Activated CD8-positive, alpha-beta memory T cell treated with anti-CD3 and anti-CD28 coated beads for 4 hours (primary cell): Measurements from ENCODE around the gene TNRC6A.
"Not testable (repeated sequence)": the region's sequence is repeated elsewhere in the genome, so short reads cannot be mapped to it uniquely, and the experiment has no call there.

ENCODE experiments used
- DNase-seq, 2 donors: peaks; one replicate each; pipeline ENCODE4 v3.0.0-alpha.2; 2020; ENCODE audit warnings: low read depth in 2 of 2

Gene TNRC6A

DNA sequence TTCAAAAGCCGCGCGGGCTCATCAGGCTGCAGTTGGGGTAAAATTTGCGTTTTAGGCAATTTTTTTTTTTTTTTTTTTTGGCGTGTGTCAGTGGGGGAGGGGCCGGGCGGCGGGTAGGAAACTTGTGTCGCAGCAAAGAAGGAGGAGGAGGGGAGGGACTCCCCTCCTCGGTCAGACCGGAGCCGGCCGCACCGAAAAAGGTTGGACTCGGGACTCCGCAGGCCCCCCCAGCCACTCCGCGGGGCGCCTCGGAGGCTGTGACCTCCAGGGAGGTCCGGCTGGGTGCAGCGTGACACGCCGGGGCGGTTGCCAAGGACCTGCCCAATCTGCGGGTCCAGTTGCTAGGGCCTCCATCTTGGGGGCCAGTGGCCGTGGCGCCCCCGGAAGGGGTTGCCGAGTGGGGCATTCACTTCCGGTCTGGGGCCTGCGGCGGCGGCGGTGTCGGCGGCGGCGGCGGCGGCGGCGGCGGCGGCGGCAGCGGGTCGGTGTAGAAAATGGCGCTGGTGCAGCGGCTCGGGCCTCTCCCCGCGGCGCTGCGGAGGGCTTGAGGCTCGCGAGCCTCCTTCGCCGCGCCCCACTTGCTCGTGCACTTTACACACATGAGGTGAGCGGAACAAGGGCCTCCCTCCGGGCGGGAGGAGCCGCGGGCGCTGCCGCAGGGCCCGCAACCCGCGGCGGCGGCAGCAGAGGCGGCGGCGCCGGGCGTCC lies at the start of gene TNRC6A:
TSS of gene TNRC6A (plus strand) at position 409 of the 708 bp plus-strand sequence. CDS start at position 600, 191 bp downstream.
- peak; percentile 59 to 68 for DNase-seq

DNA sequence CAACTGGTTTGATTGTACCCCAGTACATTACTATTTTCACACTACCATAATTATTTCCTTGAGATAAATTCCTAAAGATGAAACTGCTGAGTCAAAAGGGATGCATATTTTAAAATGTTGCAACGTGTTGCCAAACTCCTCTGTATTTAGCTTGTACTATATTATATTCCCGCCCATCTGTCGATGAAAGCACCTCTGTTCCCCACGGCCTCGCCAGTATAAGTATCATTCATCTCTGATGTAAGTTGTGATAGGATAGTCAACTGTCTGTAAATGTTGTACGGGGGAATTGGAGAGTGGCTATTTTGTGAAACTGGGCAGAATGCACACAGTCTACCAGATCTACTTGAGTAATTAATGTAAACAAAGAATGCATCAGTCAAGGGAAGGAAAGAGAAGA lies 47.7 kb upstream of the TNRC6A start:
- no peak for DNase-seq

DNA sequence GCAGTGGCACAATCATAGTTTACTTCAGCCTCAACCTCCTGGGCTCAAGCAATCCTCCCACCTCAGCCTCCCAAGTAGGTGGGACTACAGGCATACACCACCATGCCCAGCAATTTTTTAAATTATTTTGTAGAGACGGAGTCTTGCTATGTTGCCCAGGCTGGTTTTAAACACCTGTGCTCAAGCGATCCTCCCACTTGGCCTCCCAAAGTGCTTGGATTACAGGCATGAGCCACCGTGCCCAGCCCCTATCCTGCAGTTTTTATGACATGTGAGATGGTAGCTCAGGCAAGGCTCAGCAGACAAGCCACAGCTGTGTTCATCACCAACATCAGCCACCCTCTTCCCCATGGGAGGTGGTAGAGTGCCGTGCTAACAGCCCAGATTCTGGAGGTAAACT lies 46.2 kb upstream of the TNRC6A start:
- DNase-seq = no peak

DNA sequence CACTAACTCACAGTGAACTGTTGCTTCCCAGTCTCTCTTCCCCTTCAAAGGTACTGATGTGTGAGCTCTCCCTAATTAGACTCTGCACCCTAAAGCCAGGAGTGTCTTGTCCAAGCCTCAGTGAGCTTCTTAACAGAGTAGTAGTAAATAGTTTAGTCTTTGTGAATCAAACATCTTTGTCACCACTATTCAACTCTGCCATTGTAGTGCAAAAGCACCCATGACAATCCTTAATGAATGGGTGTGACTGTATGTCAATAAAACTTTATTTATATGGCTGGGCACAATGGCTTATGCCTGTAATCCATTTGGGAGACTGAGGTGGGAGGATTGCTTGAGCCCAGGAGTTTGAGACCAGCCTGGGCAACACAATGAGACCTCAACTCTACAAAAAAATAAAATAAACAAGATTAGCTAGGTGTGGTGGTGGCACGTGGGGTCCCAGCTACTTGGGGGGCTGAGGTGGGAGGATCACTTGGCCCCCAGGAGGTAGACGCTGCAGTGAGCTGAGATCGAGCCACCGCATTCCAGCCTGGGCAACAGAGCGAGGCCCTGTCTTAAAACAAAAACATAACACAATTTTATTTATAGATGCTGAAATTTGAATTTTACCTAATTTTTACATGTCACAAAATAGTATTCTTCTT lies 45.5 kb upstream of the TNRC6A start:
- no peak for DNase-seq

DNA sequence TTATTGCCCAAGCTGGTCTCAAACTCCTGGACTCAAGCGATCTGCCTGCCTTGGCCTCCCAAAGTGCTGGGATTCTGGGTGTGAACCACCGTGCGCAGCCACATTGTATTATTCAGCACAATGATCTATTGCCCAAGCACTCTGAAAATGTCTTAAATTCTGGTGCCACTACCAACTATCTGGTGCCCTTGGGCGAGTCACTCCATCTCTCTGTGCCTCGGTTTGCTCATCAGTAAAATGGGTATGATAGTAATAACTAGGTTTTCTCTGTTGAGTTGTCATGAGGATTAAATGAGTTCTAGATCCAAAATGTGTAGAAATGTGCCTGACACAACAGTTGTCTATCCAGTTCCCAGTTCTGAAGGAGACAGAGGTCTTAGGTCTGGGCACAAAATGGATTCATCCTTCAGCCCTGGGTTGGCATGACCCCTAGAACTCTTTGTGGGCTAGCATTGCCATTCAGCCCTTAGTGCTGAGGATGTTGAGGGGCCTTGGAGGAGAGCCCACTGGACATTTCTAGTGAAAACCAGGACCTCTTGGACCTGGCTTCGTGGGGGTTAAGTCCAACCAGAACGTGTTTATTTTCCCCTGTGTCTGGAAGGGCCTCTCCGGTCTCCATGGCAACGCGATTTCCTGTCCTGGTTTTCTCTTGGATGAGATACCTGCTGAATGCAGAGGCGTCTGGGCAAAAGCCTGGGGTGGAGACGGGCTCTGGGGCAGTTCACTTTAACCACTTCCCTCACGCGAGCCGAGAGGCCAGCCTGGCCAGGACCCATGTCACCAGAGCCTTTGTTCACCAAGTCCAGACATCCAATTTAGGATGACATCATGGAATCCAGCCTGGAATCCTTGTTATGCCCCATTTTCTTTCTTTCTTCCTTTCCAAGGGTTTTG lies 43.7 kb upstream of the TNRC6A start:
- no peak for DNase-seq

DNA sequence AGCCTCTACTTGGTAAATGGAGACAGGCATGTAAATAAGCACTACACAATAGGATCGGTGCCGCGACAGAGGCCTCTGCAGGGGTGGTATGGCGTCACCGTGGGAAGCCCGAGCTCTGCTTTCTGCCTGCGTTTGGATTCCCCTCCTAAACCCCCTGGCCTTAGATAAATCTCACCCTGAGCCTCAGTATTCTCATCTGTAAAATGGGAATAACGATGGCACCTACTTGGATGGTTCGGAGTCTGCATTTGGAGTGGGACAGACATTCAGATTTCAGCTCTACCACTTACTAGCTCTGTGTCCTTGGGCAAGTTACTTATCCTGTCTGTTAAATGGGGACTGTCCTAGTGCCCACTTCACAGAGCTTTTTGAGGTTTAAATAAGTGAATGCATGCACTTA lies 42.8 kb upstream of the TNRC6A start:
- no peak for DNase-seq

DNA sequence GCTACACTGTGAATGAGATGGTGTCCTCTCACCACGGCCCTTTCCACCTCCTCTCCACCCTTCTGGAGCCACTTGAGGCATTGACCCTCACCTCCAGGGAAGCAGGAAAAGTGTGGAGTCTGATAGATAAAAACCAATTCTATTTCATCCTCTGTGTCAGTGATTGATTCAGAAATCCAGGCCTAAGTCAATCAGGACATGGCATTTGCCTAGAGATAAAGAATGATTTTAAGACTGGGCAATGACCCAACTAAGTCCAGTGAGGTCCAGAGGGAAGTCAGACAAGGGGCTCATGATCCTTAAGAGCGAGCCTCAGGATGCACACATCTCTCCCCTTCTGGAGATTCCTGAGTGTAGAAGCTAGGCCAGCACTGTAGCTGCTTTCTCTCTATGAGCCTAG lies 41.1 kb upstream of the TNRC6A start:
- no peak for DNase-seq

DNA sequence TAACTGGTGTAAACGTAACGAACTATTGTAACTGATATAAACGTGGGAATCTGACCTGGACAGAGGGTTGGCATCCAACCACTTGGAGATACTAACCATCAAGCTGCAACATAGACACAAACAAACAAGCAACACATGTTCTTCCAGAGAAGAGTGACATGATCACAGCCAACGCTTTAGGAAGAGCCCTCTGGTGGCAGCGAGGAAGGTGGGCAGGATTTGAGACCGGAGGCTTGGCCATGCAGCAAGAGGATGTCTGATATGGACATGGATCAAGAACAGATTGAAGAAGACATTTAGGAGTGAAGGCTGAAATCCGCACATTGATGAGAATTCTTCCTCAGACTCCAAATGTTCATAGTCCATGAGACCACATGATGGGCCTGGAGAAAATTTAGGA lies 40.3 kb upstream of the TNRC6A start:
- DNase-seq = no peak

DNA sequence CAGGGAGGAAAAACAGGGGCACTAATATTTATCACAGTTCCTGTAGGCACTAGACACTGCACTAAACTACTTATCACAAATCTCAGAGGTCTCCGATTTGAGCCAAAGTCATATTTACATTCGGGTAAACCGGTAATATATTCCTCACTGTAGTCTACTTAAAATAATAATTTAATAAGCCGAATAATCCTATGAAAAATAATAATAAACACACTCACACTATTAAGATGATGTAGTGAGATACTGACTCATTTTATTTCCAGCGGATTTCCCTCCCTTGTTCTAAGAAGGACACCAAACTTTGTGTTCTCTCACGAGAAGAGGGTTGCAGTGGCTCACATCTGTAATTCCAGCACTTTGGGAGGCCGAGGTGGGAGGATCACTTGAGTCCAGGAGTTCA lies 36.6 kb upstream of the TNRC6A start:
- DNase-seq = no peak

DNA sequence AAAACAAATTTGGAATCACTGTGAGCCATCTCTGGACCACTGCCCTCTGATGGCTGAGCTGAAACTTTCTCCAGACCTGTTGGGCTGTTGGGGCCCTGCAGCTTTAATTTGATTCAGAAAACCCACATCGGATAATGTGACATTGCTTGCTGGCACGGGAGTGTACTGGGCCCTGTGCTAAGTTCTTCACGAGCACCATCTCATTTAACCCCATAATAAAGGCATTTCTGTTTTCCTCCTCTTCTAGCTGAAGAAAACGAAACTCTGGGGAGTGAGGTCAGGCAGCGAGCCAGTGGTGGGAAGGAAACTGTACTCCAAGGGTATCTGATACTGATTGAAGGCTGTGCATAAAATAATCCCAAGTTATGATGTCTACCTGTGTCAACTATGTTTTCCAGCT lies 34.5 kb upstream of the TNRC6A start:
- no peak for DNase-seq

DNA sequence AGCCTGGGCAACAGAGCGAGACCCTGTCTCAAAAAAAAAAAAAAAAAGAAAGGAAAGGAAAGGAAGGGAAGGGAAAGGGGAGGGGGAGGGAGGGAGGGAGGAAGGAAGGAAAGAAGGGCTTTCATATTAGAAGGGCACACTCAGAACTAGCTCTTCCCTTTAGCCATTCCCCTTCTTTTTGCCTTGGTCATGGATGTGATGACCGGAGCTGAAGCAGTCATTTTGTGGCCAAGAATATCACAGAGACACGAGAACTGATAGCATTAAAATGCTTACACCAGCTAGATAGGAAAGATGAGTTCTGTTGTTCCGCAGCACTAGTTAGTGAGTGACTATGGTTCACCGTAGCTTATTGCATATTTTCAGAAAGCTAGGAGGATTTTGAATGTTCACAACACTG lies 32.8 kb upstream of the TNRC6A start:
- DNase-seq = no peak

DNA sequence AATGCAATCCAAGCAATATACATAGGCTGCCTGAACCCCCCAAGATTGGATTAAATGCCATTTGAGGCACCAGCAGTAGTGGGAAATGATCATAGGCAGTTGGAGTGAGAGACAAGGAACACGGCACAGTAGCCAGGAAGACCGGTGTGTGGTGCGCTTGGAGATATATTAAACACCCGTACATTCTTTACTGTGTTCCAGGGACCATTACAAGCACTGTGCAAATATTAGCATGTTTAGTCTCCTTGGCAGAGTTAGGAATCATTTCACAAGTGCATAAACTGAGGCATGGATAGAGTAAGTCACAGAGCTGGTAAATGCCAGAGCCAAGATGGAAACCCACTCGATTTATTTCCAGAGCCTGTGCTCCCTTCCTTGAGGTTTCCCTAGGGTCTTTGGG lies 31.1 kb upstream of the TNRC6A start:
- no peak for DNase-seq

DNA sequence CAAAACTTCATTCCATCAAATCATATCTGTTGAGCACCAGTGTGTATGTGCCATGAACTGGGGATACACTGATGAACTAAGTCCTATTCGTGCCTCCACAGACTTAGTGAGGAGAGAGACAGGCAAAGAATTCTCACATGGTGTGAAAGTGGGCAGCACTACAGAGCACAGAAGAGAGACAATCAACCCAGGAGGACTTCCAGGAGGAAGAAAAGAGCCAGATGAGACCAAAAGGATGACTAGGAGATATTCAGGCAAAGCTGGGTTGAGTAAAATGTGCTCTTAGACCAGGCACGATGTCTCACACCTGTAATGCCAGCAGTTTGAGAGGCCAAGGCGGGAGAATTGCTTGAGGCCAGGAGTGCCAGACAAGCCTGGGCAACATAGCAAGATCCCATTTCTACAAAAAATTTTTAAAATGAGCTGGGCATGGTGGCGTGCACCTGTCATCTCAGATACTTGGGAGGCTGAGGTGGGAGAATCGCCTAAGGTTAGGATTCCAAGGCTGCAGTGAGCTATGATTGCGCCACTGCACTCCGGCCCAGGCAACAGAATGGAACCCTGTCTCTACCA lies 30.2 kb upstream of the TNRC6A start:
- no peak for DNase-seq

DNA sequence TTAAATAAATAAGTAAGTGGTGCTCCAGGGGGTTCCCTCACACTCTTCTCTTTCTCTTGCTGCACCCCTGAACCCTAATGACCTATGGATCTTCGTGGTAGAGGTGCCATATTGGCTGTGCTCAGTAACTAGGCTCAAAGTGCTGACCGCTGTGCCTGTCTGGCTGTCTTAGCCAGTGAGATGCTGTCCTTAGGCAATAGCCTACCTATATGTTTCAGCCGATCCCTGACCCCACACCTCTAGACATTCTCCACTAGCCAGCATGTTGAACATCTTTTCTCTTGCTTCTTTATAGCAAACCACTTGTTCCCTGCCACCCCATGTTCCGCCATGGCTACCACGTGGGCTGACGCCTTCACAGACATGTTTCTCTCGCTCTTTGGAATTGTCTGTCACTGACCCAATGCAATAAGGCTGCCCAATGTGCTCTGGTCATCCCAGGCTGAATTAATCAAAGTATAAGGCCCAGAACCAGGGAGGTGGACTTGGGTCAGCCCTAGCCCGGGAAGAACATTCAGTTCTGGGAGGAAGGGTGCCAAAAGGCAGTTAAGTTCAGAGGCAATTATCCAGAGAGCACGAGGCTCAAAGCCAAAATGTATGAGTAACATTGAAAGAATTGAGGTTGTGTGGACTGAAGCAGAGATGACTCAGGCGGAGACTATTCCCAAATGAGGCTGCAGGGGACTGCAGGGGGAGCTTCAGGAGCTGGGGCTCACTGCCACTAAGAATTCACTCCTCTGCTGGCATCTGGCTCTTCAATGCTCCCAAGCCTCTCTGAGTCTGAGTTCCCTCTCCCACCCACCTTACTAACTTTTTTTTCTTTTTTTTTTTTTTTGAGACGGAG lies 28.7 kb upstream of the TNRC6A start:
- DNase-seq = no peak

DNA sequence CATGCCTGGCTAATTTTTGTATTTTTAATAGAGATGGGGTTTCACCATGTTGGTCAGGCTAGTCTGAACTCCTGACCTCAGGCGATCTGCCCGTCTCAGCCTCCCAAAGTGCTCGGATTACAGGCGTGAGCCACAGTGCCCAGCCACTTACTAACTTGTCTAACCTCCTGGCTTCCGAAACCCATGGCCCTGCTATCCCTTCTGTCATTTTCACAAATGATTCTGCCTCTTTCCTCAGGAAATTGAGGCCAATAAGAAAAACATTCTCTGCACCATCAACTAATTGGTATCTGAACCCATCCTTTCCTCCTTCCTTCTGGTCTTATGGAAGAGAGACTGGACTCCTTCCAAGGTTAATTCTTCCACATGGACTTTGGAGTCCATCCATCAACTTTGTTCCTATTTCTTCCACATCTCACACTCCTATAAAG lies 27.9 kb upstream of the TNRC6A start:
- DNase-seq = no peak

DNA sequence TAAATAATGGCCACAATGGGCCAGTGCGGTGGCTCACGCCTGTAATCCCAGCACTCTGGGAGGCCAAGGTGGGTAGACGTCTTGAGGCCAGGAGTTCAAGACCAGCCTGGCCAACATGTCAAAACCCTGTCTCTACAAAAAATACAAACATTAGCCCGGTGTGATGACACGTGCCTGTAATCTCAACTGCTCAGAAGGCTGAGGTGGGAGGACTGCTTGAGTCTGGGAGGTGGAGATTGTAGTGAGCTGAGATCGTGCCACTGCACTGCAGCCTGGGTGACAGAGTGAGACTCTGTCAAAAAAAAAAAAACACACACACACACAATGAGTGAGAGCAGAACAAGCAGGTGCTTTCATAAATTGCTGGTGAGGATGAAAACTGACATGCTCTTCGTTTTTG lies 21.7 kb upstream of the TNRC6A start:
- not testable (repeated sequence) for DNase-seq

DNA sequence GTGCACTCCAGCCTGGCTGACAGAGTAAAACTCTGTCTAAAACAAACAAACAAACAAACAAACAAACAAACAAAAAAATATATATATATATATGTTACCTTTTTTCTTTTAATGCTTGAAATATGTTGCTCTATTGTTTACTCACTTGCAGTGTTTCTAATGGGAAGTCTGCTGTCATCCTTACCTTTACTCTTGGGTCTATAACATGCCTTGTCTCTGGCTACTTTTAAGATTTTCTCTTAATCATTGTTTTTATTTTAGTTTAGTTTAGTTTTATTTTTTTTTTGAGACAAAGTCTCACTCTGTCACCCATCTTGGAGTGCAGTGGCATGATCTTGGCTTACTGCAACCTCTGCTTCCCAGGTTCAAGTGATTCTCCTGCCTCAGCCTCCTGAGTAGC lies 16.1 kb upstream of the TNRC6A start:
- no peak for DNase-seq

DNA sequence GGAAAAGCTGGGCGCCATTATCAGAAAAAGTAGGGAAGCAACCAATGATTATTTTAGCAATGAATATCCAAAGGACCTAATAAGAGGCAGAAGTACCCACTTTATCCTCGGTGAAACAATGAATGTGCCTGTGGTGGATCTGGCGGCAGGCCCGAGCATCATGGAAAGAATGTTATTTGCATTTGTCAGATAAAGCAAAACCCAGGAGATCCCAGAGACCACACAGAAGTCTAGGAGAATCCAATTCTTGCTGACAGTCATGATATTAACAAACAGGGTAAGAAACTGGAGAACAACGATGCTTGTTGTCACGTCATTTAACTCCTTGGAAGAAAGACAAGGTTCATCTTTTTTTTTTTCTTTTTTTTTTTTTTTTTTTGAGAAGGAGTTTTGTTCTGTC lies 12.0 kb upstream of the TNRC6A start:
- no peak for DNase-seq

DNA sequence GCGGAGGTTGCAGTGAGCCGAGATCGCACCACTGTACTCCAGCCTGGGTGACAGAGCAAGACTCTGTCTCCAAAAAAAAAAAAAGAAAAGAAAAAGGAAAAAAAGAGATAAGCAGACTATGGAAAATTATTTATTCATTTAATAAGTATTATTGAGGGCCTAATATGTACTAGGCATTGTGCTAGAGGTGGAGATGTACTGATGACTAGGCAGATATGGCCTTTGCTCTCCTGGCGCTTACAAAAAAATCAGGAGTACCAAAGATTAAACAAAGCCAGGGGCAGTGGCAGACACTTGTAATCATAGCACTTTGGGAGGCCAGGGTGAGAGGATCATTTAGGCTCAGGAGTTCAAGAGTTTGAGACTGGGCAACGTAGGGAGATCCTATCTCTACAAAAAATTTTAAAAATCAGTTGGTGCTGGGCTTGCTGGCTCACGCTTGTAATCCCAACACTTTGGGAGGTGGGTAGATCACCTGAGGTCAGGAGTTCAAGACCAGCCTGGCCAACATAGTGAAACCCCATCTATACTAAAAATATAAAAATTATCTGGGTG lies 10.4 kb upstream of the TNRC6A start:
- DNase-seq = no peak

DNA sequence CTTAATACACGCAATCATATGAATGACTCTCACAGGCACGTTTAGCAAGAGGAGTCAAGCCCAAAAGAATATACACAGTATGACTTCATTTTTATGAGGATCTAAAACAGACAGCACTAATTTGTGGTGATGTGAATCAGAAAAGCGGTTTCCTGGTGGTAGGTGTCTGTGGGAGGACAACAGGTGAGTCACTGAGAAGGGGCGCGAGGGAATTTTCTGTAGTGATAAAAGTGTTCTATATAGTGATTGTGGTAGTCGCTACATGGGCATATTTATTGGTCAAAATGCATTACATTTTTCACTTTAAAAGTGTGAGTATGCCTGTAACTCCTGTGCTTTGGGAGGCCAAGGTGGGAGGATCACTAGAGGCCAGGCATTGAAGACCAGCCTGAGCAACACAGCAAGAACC lies 7.6 kb upstream of the TNRC6A start:
- DNase-seq = peak in 1 of 2 donors; percentile 10

DNA sequence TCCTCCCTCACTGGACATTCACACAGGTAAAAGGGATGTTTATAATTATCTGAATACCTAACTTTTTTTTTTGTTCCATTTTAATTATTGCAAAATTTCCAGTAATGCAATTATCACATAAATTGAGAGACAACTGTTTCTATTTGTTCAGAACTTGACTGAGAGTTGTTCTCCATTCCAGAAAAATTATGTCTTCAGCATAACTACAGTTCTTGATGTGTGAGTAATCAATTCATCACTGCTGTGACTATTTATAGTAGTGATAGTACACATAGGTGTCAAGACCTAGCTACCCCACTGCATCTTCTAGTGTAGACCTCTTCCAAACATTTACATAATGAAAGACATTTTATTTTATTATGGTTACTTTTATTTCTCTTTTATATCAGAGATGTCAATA lies 5.8 kb upstream of the TNRC6A start:
- no peak for DNase-seq
